Bone marrow (tissue), 2 donors: Measurements from ENCODE around the gene IL22RA2.
"Not testable (repeated sequence)": the region's sequence is repeated elsewhere in the genome, so short reads cannot be mapped to it uniquely, and the experiment has no call there.

Source experiments
- DNase-seq, 2 donors: peaks; one replicate each; lab custom pipeline; 2025; lab: John Stamatoyannopoulos, UW

The IL22RA2 gene

DNA sequence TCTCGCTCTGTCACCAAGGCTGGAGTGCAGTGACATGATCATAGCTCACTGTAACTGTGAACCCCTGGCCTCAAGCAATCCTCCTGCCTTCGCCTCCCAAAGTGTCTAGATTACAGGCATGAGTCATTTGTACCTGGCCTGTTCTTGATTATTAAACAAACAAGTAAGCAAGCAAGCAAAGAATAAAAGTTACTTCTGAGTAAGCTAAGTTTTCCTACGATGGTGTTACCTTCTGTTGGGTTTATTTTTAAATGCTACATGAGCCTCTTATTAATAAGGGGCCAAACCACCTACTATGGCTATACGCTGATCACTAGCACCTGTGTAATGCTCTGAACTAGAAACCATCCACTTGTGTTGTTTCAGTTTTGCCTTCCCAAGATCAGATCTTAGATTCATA, 50.8 kb downstream of the IL22RA2 start:
- no peak for DNase-seq

DNA sequence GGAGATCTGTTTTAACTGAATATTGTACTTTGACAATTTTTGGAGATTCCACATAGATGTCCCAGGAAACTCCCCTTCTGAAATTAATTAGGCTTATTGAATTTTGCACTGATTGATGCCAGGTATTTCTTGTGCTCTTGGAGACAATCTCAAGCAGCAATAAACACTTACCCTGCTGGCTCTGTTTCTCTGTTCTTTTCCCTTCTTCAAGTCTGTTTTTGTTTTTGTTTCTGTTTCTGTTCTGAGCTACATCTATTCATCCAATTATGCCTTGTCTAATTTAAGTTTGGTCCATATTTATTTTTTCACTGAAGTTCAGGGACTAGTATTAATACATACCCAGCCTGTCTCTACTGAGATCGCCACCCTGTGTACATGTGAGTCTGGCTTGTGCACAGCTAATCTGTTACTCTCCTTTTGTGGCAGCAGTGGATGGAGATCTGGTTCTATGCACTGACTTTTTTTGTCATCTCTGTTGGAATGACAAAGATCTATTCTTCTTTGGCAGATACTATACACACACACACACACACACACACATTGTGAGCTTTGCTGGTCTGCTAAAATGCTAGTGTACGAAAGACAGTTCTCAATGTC, 51.9 kb downstream of the IL22RA2 start:
- DNase-seq, result no peak

DNA sequence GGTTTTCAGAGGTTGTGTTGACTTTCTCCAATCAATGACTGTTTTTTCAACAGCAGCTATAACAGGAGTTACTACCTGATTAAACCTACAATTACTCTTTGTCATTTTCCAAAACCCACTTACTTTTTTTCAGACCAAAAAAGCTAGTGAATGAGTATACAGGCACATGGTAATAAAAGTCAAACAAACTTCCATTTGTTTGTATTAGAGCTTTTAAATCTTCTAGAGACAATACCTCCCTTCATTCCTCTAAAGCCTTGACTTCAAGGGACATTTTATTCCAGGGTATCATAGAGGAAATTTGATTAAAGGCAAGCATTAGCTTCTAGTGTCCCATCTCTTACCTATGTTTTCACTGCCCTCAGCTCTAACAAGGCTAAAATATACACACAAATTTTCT, 52.7 kb downstream of the IL22RA2 start:
- DNase-seq, result no peak

DNA sequence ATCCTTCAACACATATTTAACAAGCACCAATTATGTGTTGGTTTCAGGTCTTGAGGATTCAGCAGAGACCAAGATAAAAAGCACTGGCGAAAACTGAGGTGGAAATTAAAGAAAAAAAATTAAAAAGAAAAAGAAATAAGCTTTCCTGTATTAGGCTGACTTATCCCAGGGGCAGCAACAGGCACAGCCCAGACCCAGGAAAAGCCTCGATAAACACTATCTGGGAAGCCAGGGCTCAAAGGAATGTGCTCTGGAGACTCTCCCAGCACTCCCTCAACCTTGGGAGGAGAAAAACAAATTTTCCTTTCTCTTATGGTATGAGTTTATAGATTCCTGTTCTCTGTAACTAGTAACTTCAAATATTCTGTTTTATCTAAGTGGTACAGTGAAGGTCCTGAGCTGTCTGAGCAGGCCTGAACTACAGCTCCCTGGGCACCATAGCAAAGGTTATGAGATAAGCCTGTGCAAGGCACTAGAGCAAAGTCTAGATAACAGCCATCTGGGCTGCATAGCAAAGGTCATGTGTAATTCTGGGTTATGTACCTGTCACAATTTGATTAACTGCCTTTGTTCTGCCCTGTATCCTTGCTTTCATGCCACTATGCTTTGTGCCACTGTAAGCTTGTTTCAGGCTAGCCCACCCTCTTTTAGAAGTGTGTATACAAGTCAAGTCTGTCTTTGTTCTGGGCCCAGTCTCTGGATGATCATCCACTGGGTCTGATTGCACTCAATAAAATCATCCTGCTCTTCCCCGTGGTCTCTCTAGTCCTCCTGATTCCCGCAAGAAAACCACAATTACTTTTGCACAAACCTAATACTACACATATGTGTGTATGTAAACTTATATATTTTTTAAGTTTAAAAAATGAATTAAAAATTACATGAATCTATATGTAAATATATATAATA, 54.0 kb downstream of the IL22RA2 start:
- DNase-seq, result no peak

DNA sequence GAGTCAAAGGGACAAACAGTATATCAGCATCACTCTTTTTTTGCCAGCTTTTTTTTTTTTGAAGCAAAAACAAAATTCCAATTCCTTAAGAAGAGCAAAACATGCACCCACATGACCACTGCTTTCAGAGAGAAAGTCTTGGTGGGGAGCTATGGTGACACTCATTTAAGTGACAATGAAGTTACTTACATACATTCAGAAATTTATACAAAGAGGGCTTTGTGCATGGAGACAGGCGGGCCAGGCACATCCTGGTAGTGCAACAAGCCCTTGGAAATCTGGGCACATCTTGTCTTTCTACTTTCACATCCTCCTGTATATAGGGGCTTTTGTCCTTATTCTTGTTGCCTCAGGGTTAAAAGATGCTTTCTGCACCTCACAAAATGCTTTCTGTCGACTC, 55.9 kb downstream of the IL22RA2 start:
- no peak for DNase-seq

DNA sequence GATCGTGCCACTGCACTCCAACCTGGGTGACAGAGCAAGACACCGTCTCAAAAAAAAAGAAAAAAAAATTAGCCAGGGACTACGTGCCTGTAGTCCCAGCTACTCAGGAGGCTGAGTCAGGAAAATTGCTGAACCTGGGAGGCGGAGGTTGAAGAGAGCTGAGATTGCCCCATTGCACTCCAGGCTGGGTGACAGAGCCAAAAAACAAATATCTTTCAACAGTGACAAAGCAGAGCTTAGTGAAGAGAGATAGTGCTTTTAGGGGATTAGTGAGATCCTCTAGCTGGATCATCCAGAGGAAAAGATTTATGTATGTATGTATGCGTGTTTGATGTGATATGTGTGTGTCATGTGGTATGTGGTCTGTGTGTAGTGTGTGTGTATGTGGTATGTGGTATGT, 56.6 kb downstream of the IL22RA2 start:
- DNase-seq, result no peak

DNA sequence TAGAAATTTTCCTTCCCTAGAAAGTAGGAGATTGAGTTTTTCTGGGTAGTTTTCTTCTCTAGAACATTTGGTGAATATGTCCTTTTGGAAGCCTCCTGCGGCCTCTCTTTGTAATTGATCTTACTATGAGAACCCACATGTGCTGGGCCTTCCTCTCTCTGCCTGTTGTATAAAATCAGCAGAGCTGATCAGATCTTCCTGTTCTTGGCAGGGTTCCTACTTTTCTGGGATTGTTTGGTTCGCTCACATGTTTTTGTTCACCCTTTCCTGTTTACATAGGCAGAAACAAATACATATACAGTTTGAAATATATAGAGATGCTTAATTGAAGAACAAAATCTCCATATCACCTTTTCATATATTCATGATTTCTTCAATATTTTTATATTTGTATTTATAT, 57.8 kb downstream of the IL22RA2 start:
- no peak for DNase-seq

DNA sequence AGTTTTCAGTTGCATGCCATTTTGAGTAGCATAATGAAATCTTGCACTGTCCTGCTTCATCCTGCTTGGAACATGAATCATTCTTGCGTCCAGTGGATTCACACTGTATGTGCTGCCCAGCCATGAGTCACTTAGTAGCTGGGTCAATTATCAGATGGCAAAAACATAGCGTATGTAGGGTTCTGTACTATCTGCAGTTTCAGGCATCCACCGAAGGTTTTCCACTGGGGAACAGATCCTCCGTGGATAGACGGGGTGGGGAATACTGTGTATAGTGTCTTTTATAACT, 61.4 kb downstream of the IL22RA2 start:
- DNase-seq, result no peak

DNA sequence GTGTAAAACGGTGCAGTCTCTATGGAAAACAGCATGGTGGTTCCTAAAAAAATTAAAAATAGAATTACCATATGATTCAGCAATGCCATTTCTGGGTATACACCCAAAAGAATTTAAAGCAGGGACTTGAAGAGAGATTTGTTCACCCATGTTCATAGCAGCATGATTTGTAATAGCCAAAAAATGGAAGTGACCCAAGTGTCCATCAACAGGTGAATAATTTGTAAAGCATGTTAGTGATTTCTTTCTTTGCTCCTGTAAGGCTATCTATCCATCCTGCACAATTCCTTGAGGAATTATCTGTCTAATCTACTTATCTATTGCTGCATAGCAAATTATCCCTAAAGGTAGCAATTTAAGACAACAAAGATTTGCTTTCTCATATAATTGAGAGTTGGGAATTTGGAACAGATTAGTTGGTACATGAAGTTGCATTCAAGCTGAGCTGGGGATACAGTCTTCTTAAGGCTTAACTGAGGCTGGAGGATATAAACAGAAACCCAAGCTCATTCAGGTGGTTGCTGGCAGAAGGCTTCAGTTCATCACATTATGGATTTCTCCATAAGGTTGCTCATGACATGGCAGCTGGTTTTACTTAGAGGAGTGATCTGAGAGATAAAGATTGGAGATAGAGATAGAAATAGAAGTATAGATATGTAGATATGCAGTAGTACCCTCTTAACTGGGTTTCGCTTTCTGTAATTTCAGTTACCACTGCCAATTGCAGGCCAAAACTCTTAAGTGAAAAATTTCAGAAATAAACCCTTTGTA, 62.0 kb downstream of the IL22RA2 start:
- no peak for DNase-seq

DNA sequence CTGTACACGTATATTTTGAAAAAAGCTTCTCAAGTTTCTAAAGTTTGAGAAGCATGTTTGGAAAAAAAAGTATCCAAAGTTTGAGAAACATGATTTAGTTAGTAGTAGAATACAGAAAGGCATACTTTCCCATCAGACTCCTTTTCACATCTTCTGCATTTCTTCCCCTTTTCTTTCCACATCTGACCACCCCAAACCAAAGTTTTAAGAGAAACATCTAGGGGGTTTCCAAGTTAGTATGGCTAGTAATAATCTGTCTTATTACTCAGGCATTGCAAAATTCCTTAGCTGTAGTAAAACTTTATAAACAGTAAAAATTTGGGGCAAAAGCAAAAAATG, 65.7 kb downstream of the IL22RA2 start:
- no peak for DNase-seq

DNA sequence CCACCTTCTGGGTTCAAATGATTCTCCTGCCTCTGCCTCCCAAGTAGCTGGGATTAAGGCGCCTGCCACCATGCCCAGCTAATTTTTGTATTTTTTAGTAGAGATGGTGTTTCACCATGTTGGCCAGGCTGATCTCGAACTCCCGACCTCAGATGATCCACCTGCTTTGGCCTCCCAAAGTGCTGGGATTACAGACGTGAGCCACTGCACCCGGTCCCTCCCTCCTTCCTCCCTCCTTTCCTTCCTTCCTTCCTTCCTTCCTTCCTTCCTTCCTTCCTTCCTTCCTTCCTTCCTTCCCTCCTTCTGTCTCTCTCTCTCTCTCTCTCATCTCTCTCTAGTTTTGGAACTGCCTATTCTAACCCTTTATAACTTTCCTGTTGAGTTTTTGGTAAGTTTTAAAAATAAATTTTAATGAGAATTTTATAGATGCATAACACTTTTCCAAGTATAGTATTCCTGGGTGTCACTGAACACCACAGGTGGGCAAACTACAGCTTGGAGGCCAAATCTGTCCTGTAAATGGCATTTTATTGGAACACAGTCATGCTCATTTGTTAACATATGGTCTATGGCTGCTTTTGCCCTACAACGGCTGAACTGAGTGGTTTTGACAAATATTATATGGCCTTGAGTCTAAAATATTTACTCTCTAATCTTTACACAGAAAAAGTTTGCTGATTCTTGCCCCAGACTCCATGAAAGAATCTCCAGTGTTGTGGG, 66.2 kb downstream of the IL22RA2 start:
- not testable (repeated sequence) for DNase-seq

DNA sequence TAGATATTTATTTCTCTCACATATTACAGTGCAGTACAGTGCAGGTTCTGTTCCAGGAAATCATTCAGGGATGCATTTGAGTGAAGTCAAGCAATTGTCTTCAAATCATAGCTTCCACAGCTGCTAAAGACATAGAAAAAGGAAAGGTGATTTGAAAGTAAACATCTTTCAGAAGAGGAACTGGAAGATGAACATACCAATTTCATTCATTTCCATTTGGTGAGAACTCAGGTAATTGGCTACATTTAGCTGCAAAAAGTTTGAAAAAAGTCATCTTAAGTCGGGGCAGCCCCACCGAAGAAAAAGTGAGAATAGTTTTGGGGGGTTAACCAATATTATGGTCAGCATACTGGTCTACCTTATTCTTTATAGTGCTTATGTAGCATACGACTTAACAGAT, 67.3 kb downstream of the IL22RA2 start:
- no peak for DNase-seq

DNA sequence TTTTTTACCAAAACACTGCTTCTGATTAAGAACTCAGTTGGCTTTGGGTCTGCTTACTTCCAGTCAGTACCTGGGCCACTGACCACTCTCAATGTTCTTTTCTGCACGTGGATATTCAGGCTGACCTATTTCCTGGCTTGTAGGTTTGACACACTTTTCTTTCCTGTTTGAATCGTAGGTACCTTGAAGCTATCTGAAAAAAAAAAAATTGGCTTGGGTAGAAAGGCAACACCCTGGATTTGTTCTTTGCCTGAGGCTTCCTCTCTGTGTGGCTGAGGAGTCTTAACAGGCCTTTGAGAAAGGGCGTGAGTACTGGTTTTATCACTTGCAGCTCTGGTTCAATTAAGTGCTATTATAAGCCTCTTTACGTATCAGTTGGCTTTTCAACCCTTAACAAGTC, 68.1 kb downstream of the IL22RA2 start:
- no peak for DNase-seq

DNA sequence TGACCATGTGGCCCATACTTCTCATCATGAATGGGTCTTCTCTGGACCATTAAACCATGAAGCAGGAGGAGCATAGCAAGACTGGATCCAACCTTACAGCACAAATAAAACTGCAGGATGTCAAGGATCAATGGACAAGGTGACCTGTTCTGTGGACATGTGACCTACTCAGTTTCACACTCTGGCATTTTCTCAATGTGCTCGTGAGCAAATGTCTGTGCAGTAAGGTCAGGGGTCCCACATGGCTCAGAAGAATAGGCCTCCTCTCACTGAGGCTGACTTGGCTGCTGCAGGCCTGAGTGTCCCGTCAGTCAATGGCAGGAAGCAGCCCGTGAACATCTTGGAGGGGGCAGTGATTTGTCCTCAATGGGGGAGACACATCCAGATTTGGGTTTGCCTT, 68.5 kb downstream of the IL22RA2 start:
- DNase-seq, result no peak

DNA sequence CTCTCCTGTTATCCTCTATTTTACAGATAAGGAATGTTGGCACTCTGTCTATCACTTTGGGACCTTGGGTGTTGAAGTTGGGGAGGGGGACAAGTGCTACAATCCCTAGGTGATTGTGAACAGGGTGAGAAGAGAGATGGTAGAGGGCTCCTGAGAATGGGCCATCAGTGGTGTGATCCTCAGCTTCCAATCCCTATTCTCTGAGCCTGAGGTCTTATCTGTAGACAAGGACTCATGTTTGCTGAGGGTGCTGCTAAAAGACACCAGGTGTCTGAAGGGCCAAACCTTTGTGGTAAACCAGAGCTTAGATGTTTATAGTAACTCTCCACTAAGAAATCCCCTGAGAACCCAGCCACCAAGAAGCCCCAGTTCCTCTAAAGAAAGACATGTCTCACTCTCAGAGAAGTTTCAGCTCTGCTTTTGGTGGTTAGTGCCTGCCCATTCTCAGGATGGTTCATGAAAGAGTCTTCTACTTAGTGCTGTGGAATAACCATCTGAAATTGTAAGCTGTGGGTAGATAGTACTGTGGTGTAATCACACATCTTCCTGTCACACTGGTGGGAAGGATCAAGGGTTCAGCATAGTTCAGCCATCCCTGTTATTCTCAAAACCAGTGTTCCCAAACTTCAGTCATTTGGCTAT, 70.5 kb downstream of the IL22RA2 start:
- DNase-seq, result no peak

DNA sequence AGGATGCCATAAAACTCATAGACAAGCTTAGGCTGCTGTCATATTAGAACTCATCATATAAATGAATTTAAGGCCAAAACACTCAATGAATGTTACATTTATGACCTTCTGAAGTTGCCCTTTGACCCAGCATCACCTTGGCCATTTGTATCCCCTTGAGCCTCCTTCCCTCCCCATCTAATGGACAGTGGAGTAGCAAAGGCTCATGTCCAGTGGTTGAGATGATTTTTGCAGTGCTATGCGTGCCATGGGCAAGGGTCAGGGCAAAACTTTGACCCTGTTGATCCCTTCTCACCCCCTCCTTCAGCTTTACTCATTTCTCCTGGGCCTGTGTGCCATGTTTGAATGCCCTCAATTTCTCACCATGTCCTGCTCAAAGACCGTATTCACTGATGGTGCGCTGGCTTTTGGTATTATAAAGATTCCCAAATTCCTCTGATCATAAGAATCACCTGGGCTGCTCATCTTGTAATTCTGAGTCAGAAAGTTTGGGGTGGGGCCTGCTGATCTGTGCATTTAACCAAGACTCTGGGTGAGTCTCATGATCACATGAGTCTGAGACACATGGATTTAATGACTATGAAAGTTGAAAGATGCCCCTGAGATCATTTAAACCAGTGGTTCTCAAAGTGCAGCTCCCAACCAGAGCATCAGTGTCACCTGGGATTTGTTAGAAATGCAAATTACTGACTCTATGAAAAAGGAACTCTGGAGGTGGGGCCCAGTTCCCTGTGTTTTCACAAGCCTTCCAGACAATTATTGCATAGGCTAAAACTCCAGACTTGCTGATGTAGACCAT, 71.2 kb downstream of the IL22RA2 start:
- no peak for DNase-seq

DNA sequence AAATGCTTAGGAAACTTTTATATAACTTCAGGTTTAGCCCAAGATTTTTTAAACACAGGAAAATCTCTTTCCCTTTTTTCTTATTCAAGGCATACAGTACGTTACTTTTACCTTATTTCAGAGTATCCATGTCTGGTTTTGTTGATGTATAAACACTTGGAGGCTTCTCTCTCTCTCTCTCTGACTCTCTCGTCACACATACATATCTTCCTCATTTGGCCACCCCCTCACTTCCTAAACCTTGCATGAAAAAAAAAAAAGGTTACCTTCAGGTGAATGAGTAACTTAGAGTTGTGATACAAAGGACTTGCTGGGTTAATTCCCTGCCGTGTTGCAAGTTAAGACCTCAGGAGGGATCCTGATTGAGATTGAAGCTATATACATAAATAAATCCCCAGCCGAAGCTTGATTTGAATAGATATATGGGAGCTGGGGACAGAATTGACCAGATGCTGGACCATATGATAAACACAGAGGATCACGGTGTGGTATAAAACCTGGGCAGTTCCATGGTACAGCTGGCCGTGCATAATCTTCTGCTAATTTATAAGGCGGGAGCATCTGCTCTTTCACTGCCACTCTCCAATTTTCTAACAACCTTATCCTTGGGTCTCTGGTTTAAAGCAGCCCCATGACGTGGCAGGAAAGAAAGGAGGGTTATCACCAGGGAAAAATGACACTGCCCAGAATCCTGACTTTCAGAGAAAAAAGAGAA, 73.6 kb downstream of the IL22RA2 start:
- DNase-seq, result no peak

DNA sequence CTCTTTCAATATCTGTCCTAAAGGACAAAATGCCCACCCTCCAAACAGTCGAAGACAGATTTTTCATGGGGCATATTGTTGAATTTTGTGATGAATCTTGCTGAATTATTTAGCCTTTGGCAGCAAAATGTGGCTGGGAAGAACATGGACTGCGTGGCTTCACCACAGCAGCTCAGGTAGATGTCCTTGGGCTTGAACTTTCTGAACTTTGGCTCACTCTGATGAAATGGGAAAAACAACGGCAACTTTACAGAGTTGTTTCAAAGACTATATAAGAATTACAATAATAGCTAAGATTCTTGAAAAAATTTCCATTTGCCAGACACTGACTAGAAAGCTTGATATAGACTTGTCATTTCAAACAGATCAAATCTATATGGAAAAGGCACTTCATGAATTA, 75.9 kb downstream of the IL22RA2 start:
- DNase-seq, result no peak

DNA sequence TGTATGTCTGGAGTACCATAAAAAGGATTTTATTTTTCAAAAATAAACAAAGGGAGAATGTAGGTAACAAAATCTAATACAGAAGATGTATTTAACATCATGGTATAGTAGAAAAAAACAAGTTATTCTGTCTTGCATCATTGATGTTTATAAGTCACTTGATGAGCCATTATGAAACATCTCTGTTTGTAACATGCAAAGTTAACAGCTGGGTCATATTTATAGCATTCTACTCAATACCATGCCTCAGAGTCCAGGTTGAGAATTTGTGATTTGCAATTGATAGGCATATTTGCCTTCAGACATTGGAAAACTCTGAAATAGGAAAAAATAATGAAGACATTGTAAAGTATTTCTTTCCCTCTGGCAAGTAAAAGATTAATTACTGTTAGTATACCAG, 76.4 kb downstream of the IL22RA2 start:
- no peak for DNase-seq

DNA sequence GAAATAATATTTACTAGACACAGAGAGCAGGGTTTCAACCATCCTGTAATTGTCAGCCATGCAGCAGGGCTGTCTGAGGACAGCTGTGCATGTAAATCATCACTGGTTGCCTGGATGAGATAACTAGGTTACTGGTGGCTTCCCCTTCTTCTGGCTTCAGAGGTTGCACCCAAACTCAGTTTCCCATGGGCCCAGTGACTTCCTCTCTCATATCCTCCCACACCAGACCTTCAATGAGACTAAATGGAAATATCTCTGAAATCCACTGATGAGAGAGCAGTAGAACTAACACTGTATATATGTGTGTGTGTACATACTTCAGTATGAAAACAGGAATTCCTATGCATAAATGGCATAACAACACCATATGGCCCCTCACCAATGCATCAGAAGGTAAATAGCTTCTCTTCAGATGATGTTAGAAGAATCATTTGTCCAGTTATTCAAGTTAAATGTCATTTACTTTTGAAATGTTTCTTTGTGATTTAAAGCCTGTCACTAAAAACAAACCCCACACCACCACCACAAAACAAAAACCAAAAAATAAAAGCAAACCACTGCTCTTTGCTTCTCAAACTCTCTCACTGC, 77.7 kb downstream of the IL22RA2 start:
- no peak for DNase-seq
